Measurements from ENCODE around the gene NKTR. TPM values are rescaled to one million over a fixed set of nuclear protein-coding genes. Genes with fewer than 3 reads are reported as not detected.

NKTR gene
- polyA plus RNA-seq, 1 donor from 2014 or later: 242 TPM

GRCh38 chr3:42653560-42654330 lies 53.3 kb downstream of the NKTR start, which contains the start of gene ZBTB47:
Gene ZBTB47 (plus strand): TSS chr3:42653697. CDS start chr3:42658356, 4,659 bp downstream.
- Histone ChIP-seq H3K27me3 (ENCODE audit: insufficient read depth, low read depth, low read length) (no peaks in the 10 kb centered on the region), H3K9me2 (ENCODE audit: insufficient read depth, low read length) (no peaks in the 10 kb centered on the region), H3K79me2 (replicated peaks; ENCODE audit: insufficient read depth, low read length) (no peaks in the 10 kb centered on the region), H3K36me3 (ENCODE audit: insufficient read depth, low read length) (no peaks in the 10 kb centered on the region), H3K9ac (ENCODE audit: low read length) (peak within 1 kb of the TSS; percentile 71), H3K4me3 (ENCODE audit: low read length) (peak within 1 kb of the TSS; percentile 86), H3K9me3 (ENCODE audit: low read length) (no peaks in the 10 kb centered on the region), H3F3A (ENCODE audit: insufficient read depth, low read length, poor library complexity, severe bottlenecking) (no peaks in the 10 kb centered on the region), H3K27ac (ENCODE audit: low read length) (no peak within 1 kb of the TSS), H4K20me1 (ENCODE audit: insufficient read depth) (no peaks in the 10 kb centered on the region), H2AFZ (ENCODE audit: low read depth, low read length) (peak within 1 kb of the TSS; percentile 33), H3K4me2 (ENCODE audit: low read length) (no peak within 1 kb of the TSS)
- TF ChIP-seq MXI1 (conservative IDR thresholded peaks at IDR 0.05; ENCODE audit: poor library complexity, severe bottlenecking): no peak
- no peak for TF ChIP-seq RAD21 (conservative IDR thresholded peaks at IDR 0.05)
- TF ChIP-seq CTCF (IDR thresholded peaks at IDR 0.05; ENCODE audit: poor library complexity, severe bottlenecking): no peak
- TF ChIP-seq TAF1 (IDR thresholded peaks at IDR 0.05; ENCODE audit: low read depth): no peak
- no peak for TF ChIP-seq SMC3 (conservative IDR thresholded peaks at IDR 0.05; ENCODE audit: poor library complexity)
- TF ChIP-seq POLR2AphosphoS5 (IDR thresholded peaks at IDR 0.05): no peak
- TF ChIP-seq EZH2 (IDR thresholded peaks at IDR 0.05; ENCODE audit: borderline replicate concordance, insufficient read depth, low read length, poor library complexity, severe bottlenecking): no peak
- TF ChIP-seq REST (IDR thresholded peaks at IDR 0.05; ENCODE audit: borderline replicate concordance): no peak
- TF ChIP-seq EP300 (conservative IDR thresholded peaks at IDR 0.05; ENCODE audit: poor library complexity, severe bottlenecking): no peak

GRCh38 chr3:42654331-42655201 lies 54.1 kb downstream of the NKTR start:
- Histone ChIP-seq H4K20me1 (ENCODE audit: insufficient read depth) (no peaks in the 10 kb centered on the region), H3K79me2 (replicated peaks; ENCODE audit: insufficient read depth, low read length) (no peaks in the 10 kb centered on the region), H3K27ac (ENCODE audit: low read length) (no peak overlapping the region), H3K27me3 (ENCODE audit: insufficient read depth, low read depth, low read length) (no peaks in the 10 kb centered on the region), H3F3A (ENCODE audit: insufficient read depth, low read length, poor library complexity, severe bottlenecking) (no peaks in the 10 kb centered on the region), H2AFZ (ENCODE audit: low read depth, low read length) (peak overlapping the region; percentile 33), H3K9me2 (ENCODE audit: insufficient read depth, low read length) (no peaks in the 10 kb centered on the region), H3K36me3 (ENCODE audit: insufficient read depth, low read length) (no peaks in the 10 kb centered on the region), H3K9ac (ENCODE audit: low read length) (peak overlapping the region; percentile 71), H3K4me2 (ENCODE audit: low read length) (peak overlapping the region; percentile 51), H3K4me3 (ENCODE audit: low read length) (peak overlapping the region; percentile 86), H3K9me3 (ENCODE audit: low read length) (no peaks in the 10 kb centered on the region)
- TF ChIP-seq EZH2 (IDR thresholded peaks at IDR 0.05; ENCODE audit: borderline replicate concordance, insufficient read depth, low read length, poor library complexity, severe bottlenecking) (no peak), RAD21 (conservative IDR thresholded peaks at IDR 0.05) (no peak), SMC3 (conservative IDR thresholded peaks at IDR 0.05; ENCODE audit: poor library complexity) (no peak), POLR2AphosphoS5 (IDR thresholded peaks at IDR 0.05) (no peak), MXI1 (conservative IDR thresholded peaks at IDR 0.05; ENCODE audit: poor library complexity, severe bottlenecking) (no peak), CTCF (IDR thresholded peaks at IDR 0.05; ENCODE audit: poor library complexity, severe bottlenecking) (peak; percentile 52)

All from neural cell (in vitro differentiated cells).